ENCODE results near the gene DGKH. TPM values are rescaled to one million over a fixed set of nuclear protein-coding genes. Genes with fewer than 3 reads are reported as not detected.
"Not testable (repeated sequence)": the region's sequence is repeated elsewhere in the genome, so short reads cannot be mapped to it uniquely, and the experiment has no call there.

DGKH gene
- total RNA-seq, 2 experiments from 2014 or later: 12.6 to 13.7 TPM

DNA sequence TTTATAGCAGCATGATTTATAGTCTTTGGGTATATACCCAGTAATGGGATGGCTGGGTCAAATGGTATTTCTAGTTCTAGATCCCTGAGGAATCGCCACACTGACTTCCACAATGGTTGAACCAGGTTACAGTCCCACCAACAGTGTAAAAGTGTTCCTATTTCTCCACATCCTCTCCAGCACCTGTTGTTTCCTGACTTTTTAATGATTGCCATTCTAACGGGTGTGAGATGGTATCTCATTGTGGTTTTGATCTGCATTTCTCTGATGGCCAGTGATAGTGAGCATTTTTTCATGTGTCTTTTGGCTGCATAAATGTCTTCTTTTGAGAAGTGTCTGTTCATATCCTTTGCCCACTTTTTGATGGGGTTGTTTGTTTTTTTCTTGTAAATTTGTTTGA lies 114.9 kb downstream of the DGKH start:
- peaks cover 27% of the 10 kb centered on the region for H3K36me3 Mint-ChIP-seq (ENCODE audit: low read depth)
- DNase-seq; H3K4me3 Mint-ChIP-seq; H3K4me1 Mint-ChIP-seq (ENCODE audit: low read depth); H3K27ac Mint-ChIP-seq; intact Hi-C loops (cut with micrococcal nuclease); CTCF ChIA-PET; H3K27me3 Mint-ChIP-seq (ENCODE audit: low read depth); H3K9me3 Mint-ChIP-seq: not testable (repeated sequence)

- H3K4me1 Mint-ChIP-seq (ENCODE audit: low read depth); intact Hi-C loops (cut with micrococcal nuclease); H3K27ac Mint-ChIP-seq; H3K27me3 Mint-ChIP-seq (ENCODE audit: low read depth); H3K9me3 Mint-ChIP-seq; DNase-seq; CTCF ChIA-PET; H3K4me3 Mint-ChIP-seq: not testable (repeated sequence)
- H3K36me3 Mint-ChIP-seq (ENCODE audit: low read depth): peaks cover 30% of the 10 kb centered on the region
These were observed 115.5 kb downstream of the DGKH start for GRCh38 chr13:42163910-42164309.

GRCh38 chr13:42164557-42165125 lies 116.2 kb downstream of the DGKH start:
- DNase-seq: no peak
- Mint-ChIP-seq H3K36me3 (ENCODE audit: low read depth) (peaks cover 35% of the 10 kb centered on the region), H3K4me1 (ENCODE audit: low read depth) (no peaks in the 10 kb centered on the region), H3K4me3 (no peak overlapping the region), H3K9me3 (no peaks in the 10 kb centered on the region), H3K27me3 (ENCODE audit: low read depth) (no peaks in the 10 kb centered on the region), H3K27ac (no peak overlapping the region)
- CTCF ChIA-PET: interaction anchor here (0.5 kb wide), 1 partner anchor 10 kb away, joined by 3 read pairs; no protein-coding TSS in a partner anchor
- intact Hi-C loops (cut with micrococcal nuclease): no loop called here

DNA sequence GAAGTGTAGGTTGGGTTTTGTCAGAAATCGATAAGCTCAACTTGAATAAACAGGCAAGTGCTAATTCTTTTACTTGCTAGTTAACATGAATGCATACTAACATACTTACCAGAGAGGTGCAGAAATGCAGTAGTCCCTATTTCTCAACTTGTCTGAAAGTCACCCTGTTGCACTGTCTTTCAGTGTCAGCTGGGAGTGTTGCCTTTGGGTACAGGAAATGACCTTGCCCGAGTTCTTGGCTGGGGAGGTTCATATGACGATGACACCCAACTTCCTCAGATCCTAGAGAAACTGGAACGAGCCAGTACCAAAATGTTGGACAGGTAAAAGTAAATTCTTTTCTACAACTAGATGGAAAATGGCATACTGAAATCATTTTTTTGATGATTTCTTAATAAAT lies 120.0 kb downstream of the DGKH start:
- Mint-ChIP-seq H3K4me1 (ENCODE audit: low read depth) (no peaks in the 10 kb centered on the region), H3K9me3 (no peaks in the 10 kb centered on the region)
- intact Hi-C loops (cut with micrococcal nuclease): no loop called here

GRCh38 chr13:42170029-42170428 lies 121.6 kb downstream of the DGKH start:
- no peak for DNase-seq
- intact Hi-C loops (cut with micrococcal nuclease): no loop called here
- H3K9me3 Mint-ChIP-seq: no peaks in the 10 kb centered on the region
- CTCF ChIA-PET: no interaction called here
- H3K4me1 Mint-ChIP-seq (ENCODE audit: low read depth): peaks cover 3% of the 10 kb centered on the region
- H3K27ac Mint-ChIP-seq: no peak overlapping the region
- H3K27me3 Mint-ChIP-seq (ENCODE audit: low read depth): no peaks in the 10 kb centered on the region
- H3K36me3 Mint-ChIP-seq (ENCODE audit: low read depth): peaks cover 25% of the 10 kb centered on the region
- no peak overlapping the region for H3K4me3 Mint-ChIP-seq

More for the DNA sequence above, 120.0 kb downstream of the DGKH start:
- CTCF ChIA-PET: interaction anchor here (0.6 kb wide), 1 partner anchor 81 kb away, joined by 3 read pairs; no protein-coding TSS in a partner anchor
- Mint-ChIP-seq H3K27ac (no peak overlapping the region), H3K27me3 (ENCODE audit: low read depth) (no peaks in the 10 kb centered on the region), H3K4me3 (no peak overlapping the region), H3K36me3 (ENCODE audit: low read depth) (peaks cover 25% of the 10 kb centered on the region)
- DNase-seq: no peak

DNA sequence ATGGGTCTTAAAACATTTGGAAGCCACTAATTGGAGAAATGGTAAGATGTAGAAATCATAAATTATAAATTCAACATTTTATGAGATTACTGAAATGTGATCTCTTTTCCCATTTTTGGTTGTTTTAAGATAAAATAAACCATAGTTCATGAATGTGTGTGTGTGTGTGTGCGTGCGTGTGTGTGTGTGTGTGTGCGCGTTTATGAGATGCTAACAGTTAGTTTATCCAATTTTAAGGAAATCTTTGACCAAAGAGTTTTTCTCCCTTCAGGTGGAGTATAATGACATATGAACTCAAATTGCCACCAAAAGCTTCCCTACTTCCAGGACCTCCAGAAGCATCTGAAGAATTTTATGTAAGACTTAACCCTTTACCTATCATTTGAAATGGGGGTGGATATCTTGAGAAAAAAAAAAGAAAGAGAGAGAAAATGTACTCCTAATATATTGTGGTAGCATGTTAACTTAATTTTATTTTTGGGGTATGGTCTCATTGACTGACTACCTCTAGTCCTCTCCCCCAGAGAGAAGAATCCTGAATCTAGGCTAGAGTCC lies 125.4 kb downstream of the DGKH start:
- H3K27me3 Mint-ChIP-seq (ENCODE audit: low read depth): no peaks in the 10 kb centered on the region
- CTCF ChIA-PET: no interaction called here
- peaks cover 20% of the 10 kb centered on the region for H3K36me3 Mint-ChIP-seq (ENCODE audit: low read depth)
- H3K4me1 Mint-ChIP-seq (ENCODE audit: low read depth): peaks cover 7% of the 10 kb centered on the region
- no peak overlapping the region for H3K4me3 Mint-ChIP-seq
- DNase-seq: no peak
- H3K27ac Mint-ChIP-seq: no peak overlapping the region
- intact Hi-C loops (cut with micrococcal nuclease): no loop called here
- no peaks in the 10 kb centered on the region for H3K9me3 Mint-ChIP-seq

DNA sequence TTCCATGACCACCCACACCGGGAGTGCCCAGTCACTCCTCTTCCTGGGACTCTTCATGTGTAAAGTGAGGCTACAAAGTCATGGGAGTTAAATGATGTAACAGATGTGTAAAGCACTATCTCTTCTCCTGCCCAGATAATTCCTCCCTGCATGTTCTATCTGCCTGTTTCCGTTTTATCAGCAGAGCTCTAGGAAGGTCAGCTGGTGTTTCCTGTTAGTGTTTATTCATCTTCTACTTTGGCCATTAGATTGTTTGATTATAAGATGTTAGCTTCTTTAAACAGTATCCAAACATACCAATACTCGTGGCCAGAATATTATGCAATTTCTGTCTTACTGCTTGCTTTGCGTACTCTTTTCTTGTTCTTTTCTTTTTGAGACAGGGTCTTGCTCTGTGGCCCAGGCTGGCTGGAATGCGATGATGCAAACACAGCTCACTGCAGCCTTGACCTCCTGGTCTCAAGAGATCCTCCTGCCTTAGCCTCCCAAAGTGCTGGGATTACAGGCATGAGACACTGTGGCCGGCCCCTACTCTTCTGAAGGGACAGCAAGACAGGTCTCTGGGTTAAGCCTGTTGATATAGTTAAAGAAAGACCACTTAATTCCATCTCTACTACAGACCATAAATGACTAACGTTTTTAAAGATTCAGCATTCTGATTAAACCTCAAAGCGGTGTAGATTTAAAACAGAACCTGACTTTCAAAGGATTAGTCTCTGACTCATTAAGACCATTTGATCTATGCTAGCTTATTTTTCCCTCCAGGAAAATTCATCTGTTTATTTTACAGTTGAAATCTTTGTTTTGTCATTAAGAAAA lies 126.1 kb downstream of the DGKH start:
- peaks cover 7% of the 10 kb centered on the region for H3K4me1 Mint-ChIP-seq (ENCODE audit: low read depth)
- H3K27ac Mint-ChIP-seq: no peak overlapping the region
- no peak overlapping the region for H3K4me3 Mint-ChIP-seq
- CTCF ChIA-PET: interaction anchor here (0.6 kb wide), 1 partner anchor 10 kb away, joined by 3 read pairs; no protein-coding TSS in a partner anchor
- no peak for DNase-seq
- no peaks in the 10 kb centered on the region for H3K9me3 Mint-ChIP-seq
- H3K27me3 Mint-ChIP-seq (ENCODE audit: low read depth): no peaks in the 10 kb centered on the region
- intact Hi-C loops (cut with micrococcal nuclease): no loop called here
- H3K36me3 Mint-ChIP-seq (ENCODE audit: low read depth): peaks cover 17% of the 10 kb centered on the region

DNA sequence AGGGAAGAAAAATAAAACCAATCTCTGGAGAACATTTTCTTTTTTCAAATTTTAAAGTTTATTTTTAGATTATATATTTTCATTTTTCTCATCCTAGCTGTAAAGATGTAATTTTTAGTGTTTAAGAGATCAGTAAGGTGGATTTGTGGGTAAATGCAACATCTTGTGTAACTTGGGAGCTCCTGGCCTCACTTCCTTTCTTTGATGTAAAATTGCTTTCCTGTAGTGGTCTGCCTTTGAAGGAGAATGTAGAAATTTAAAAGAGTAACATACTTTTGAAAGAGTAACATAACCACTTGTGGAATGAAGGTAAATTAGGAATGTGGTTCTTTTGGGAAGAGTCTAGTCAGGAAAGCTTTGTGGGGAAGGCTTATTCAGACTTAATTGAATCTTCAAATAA lies 127.8 kb downstream of the DGKH start:
- Mint-ChIP-seq H3K4me3 (no peak overlapping the region), H3K36me3 (ENCODE audit: low read depth) (peaks cover 16% of the 10 kb centered on the region), H3K4me1 (ENCODE audit: low read depth) (peaks cover 7% of the 10 kb centered on the region), H3K27ac (no peak overlapping the region), H3K27me3 (ENCODE audit: low read depth) (no peaks in the 10 kb centered on the region), H3K9me3 (no peaks in the 10 kb centered on the region)
- intact Hi-C loops (cut with micrococcal nuclease): no loop called here
- DNase-seq: no peak
- CTCF ChIA-PET: interaction anchor here (0.6 kb wide), 1 partner anchor 187 kb away, joined by 3 read pairs; no protein-coding TSS in a partner anchor

GRCh38 chr13:42177189-42177588 lies 128.7 kb downstream of the DGKH start:
- Mint-ChIP-seq H3K27me3 (ENCODE audit: low read depth) (no peaks in the 10 kb centered on the region), H3K27ac (no peak overlapping the region), H3K4me1 (ENCODE audit: low read depth) (peaks cover 7% of the 10 kb centered on the region), H3K9me3 (no peaks in the 10 kb centered on the region), H3K36me3 (ENCODE audit: low read depth) (peaks cover 17% of the 10 kb centered on the region), H3K4me3 (no peak overlapping the region)
- no peak for DNase-seq
- intact Hi-C loops (cut with micrococcal nuclease): no loop called here
- CTCF ChIA-PET: no interaction called here

DNA sequence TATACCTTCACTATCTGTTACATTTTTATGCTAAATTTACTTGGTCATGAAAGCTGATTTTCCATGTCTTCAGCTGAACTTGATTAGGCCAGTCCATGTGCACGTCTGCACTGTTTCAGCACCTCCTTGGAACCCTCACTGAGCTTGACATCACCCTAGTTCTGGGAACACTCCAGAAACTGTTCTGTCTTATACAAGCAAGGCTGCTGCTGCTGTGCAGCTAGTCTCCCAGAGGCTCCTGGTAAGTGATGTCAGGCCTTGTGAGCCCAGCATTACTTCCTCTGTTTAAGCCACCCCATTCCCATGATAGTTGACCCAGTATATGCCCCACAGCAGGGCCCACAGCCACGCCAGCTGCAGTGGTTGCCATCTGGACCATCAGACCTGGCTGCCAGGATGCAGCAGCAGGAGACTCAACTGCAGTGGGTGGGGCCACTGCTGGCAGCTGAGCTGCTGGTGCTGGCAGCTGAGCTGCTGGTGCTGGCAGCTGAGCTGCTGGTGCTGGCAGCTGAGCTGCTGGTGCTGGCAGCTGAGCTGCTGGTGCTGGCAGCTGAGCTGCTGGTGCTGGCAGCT lies 133.0 kb downstream of the DGKH start:
- no peak overlapping the region for H3K4me3 Mint-ChIP-seq
- H3K27me3 Mint-ChIP-seq (ENCODE audit: low read depth): no peaks in the 10 kb centered on the region
- H3K36me3 Mint-ChIP-seq (ENCODE audit: low read depth): peaks cover 16% of the 10 kb centered on the region
- H3K9me3 Mint-ChIP-seq: no peaks in the 10 kb centered on the region
- CTCF ChIA-PET: no interaction called here
- H3K4me1 Mint-ChIP-seq (ENCODE audit: low read depth): peaks cover 1% of the 10 kb centered on the region
- intact Hi-C loops (cut with micrococcal nuclease): no loop called here
- no peak overlapping the region for H3K27ac Mint-ChIP-seq
- DNase-seq: no peak

GRCh38 chr13:42189061-42189460 lies 140.6 kb downstream of the DGKH start:
- CTCF ChIA-PET: no interaction called here
- H3K27me3 Mint-ChIP-seq (ENCODE audit: low read depth): no peaks in the 10 kb centered on the region
- H3K4me3 Mint-ChIP-seq: no peak overlapping the region
- H3K36me3 Mint-ChIP-seq (ENCODE audit: low read depth): peaks cover 22% of the 10 kb centered on the region
- no peak for DNase-seq
- H3K27ac Mint-ChIP-seq: no peak overlapping the region
- intact Hi-C loops (cut with micrococcal nuclease): no loop called here
- H3K4me1 Mint-ChIP-seq (ENCODE audit: low read depth): no peaks in the 10 kb centered on the region
- H3K9me3 Mint-ChIP-seq: no peaks in the 10 kb centered on the region

DNA sequence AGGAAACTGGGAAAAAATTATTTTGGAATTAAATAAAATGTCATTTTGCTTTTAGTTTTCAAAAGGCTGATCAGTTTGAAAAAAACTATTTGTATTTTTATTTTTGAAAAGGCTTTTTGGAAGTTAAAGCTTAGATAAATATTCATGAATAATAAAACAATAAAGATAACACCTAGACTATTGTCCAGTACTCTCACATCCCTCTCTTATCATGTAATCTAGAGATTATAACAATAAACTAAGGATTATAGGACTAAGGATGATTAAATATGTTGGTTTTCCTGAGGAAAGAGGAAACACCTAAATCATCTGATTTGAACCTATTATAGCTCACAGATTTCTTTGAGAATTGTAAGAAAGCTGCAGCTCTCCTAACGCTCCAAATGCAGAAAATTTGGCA lies 142.1 kb downstream of the DGKH start:
- Mint-ChIP-seq H3K4me1 (ENCODE audit: low read depth) (no peaks in the 10 kb centered on the region), H3K36me3 (ENCODE audit: low read depth) (peaks cover 26% of the 10 kb centered on the region), H3K27me3 (ENCODE audit: low read depth) (no peaks in the 10 kb centered on the region), H3K4me3 (no peak overlapping the region), H3K27ac (no peak overlapping the region), H3K9me3 (no peaks in the 10 kb centered on the region)
- intact Hi-C loops (cut with micrococcal nuclease): no loop called here
- CTCF ChIA-PET: interaction anchor here (0.7 kb wide), 1 partner anchor 40 kb away, joined by 3 read pairs; no protein-coding TSS in a partner anchor
- no peak for DNase-seq
